ENCODE data around the gene FUT8.

The FUT8 gene

DNA sequence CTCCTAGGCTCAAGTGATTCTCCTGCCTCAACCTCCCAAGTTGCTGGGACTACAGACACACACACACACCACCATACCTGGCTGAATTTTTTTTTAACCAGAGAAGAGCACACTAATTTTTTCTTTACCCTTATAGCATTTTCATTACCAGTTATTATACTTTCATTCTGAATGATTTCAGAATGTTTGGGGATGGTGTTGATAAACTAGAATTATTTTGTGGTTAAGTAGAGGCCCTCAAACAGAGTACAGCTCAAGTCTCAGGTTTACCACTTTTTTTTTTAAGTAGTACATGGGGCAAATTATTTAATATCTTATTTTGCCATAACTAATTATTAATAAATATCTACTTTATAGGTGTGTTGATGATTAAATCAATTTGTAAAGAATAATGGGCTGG, 86.6 kb downstream of the FUT8 start (continued):
- no peak for TF ChIP-seq ZNF8 (CRISPR knock-in tag; IDR thresholded peaks at IDR 0.05)

DNA sequence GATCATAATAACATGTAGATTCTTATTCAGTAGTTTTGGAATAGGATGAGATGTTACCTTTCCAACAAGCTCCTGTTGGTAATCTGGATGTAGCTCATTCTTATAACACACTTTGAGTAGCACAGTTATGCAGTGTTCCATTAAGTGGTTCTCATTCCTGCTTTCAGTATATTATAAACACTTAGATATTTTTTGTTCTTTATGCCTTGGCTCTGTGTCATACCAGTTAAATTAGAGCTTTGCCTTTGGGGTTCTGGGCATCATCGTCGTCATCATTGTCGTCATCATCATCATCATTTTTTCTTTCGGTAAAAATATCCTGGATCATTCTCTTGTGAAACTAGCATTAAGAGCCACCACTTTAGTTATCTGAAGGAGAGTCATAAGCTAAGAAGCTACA, 87.5 kb downstream of the FUT8 start:
- ATAC-seq, result no peak

DNA sequence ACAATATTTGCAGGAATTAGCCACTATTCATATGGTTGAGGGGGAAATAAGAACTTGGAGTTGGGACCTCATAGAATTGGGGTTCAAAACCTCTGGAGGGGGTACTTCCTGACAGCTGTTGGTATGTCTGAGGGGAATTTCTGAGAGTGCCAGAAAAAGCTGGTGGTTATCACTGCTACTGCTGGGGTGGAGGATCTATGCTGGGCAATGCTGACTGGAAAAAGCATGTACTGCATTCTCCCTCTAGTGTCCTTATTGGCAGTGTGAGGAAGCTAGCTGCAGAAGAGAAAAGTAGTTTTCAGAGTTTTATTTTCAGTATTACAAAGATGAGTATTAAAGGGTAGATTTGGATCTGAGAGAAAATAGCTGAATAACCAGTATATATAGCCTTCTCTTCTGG, 88.8 kb downstream of the FUT8 start:
- ATAC-seq, result peak; percentile 44; the same call in 1 of the 3 replicates
- TF ChIP-seq, protein P1, sequence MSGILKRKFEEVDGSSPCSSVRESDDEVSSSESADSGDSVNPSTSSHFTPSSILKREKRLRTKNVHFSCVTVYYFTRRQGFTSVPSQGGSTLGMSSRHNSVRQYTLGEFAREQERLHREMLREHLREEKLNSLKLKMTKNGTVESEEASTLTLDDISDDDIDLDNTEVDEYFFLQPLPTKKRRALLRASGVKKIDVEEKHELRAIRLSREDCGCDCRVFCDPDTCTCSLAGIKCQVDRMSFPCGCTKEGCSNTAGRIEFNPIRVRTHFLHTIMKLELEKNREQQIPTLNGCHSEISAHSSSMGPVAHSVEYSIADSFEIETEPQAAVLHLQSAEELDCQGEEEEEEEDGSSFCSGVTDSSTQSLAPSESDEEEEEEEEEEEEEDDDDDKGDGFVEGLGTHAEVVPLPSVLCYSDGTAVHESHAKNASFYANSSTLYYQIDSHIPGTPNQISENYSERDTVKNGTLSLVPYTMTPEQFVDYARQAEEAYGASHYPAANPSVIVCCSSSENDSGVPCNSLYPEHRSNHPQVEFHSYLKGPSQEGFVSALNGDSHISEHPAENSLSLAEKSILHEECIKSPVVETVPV (CRISPR knock-in tag; IDR thresholded peaks at IDR 0.05), result no peak
- TF ChIP-seq TOX (CRISPR knock-in tag; IDR thresholded peaks at IDR 0.05; ENCODE audit: borderline replicate concordance) (no peak), ZNF565 (CRISPR knock-in tag; conservative IDR thresholded peaks at IDR 0.05; ENCODE audit: low read depth) (no peak)
- TF ChIP-seq, protein P2, sequence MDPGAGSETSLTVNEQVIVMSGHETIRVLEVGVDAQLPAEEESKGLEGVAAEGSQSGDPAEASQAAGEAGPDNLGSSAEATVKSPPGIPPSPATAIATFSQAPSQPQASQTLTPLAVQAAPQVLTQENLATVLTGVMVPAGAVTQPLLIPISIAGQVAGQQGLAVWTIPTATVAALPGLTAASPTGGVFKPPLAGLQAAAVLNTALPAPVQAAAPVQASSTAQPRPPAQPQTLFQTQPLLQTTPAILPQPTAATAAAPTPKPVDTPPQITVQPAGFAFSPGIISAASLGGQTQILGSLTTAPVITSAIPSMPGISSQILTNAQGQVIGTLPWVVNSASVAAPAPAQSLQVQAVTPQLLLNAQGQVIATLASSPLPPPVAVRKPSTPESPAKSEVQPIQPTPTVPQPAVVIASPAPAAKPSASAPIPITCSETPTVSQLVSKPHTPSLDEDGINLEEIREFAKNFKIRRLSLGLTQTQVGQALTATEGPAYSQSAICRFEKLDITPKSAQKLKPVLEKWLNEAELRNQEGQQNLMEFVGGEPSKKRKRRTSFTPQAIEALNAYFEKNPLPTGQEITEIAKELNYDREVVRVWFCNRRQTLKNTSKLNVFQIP (CRISPR knock-in tag; IDR thresholded peaks at IDR 0.05; ENCODE audit: borderline replicate concordance, low read depth), result no peak

More for the DNA sequence above, 87.5 kb downstream of the FUT8 start:
- TF ChIP-seq, protein P3, sequence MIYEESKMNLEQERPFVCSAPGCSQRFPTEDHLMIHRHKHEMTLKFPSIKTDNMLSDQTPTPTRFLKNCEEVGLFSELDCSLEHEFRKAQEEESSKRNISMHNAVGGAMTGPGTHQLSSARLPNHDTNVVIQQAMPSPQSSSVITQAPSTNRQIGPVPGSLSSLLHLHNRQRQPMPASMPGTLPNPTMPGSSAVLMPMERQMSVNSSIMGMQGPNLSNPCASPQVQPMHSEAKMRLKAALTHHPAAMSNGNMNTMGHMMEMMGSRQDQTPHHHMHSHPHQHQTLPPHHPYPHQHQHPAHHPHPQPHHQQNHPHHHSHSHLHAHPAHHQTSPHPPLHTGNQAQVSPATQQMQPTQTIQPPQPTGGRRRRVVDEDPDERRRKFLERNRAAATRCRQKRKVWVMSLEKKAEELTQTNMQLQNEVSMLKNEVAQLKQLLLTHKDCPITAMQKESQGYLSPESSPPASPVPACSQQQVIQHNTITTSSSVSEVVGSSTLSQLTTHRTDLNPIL (CRISPR knock-in tag; IDR thresholded peaks at IDR 0.05; ENCODE audit: low read depth), result no peak
- no peak for TF ChIP-seq ZFP3 (CRISPR knock-in tag; IDR thresholded peaks at IDR 0.05)
- TF ChIP-seq ARNTL (CRISPR knock-in tag; IDR thresholded peaks at IDR 0.05; ENCODE audit: borderline replicate concordance, low read depth), result no peak
- no peak for TF ChIP-seq SNAI2 (CRISPR knock-in tag; IDR thresholded peaks at IDR 0.05)
- no peak for TF ChIP-seq ZNF8 (CRISPR knock-in tag; IDR thresholded peaks at IDR 0.05)

DNA sequence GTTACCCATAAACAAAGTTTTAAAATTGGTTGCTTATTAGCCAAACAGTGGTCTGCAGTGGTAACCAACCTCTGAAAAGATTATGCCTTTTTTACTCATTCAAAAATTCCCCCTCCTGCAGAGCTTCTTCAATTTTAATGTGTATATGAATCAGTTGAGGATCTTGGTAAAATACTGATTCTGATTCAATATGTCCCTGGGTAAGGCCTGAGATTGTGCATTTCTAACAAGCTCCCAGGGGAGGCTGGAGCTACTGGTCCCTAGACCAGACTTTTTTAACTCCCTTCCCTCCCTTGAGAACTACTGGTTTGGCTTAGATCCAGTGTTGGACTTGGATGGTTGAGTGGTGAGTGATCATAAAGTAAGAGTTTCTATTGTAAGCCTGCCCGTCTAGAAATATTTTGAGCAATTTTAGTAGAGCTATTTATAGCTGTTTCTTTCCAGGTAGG, 90.2 kb downstream of the FUT8 start:
- ATAC-seq, result no peak; the same call in 2 of the 3 replicates
- TF ChIP-seq, protein P4, sequence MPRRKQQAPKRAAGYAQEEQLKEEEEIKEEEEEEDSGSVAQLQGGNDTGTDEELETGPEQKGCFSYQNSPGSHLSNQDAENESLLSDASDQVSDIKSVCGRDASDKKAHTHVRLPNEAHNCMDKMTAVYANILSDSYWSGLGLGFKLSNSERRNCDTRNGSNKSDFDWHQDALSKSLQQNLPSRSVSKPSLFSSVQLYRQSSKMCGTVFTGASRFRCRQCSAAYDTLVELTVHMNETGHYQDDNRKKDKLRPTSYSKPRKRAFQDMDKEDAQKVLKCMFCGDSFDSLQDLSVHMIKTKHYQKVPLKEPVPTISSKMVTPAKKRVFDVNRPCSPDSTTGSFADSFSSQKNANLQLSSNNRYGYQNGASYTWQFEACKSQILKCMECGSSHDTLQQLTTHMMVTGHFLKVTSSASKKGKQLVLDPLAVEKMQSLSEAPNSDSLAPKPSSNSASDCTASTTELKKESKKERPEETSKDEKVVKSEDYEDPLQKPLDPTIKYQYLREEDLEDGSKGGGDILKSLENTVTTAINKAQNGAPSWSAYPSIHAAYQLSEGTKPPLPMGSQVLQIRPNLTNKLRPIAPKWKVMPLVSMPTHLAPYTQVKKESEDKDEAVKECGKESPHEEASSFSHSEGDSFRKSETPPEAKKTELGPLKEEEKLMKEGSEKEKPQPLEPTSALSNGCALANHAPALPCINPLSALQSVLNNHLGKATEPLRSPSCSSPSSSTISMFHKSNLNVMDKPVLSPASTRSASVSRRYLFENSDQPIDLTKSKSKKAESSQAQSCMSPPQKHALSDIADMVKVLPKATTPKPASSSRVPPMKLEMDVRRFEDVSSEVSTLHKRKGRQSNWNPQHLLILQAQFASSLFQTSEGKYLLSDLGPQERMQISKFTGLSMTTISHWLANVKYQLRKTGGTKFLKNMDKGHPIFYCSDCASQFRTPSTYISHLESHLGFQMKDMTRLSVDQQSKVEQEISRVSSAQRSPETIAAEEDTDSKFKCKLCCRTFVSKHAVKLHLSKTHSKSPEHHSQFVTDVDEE (CRISPR knock-in tag; IDR thresholded peaks at IDR 0.05), result no peak
- TF ChIP-seq GLIS3 (CRISPR knock-in tag; IDR thresholded peaks at IDR 0.05) (no peak), ZNF8 (CRISPR knock-in tag; IDR thresholded peaks at IDR 0.05) (no peak), ISL1 (CRISPR knock-in tag; IDR thresholded peaks at IDR 0.05) (no peak), TOX (CRISPR knock-in tag; IDR thresholded peaks at IDR 0.05; ENCODE audit: borderline replicate concordance) (no peak), ARNTL (CRISPR knock-in tag; IDR thresholded peaks at IDR 0.05; ENCODE audit: borderline replicate concordance, low read depth) (no peak), SNAI2 (CRISPR knock-in tag; IDR thresholded peaks at IDR 0.05) (no peak), ESRRG (CRISPR knock-in tag; IDR thresholded peaks at IDR 0.05) (no peak), ZFP30 (CRISPR knock-in tag; IDR thresholded peaks at IDR 0.05) (no peak), PPARA (CRISPR knock-in tag; IDR thresholded peaks at IDR 0.05; ENCODE audit: borderline replicate concordance) (no peak), ZFP3 (CRISPR knock-in tag; IDR thresholded peaks at IDR 0.05) (no peak), ZNF565 (CRISPR knock-in tag; conservative IDR thresholded peaks at IDR 0.05; ENCODE audit: low read depth) (no peak), ZC3H10 (CRISPR knock-in tag; IDR thresholded peaks at IDR 0.05) (no peak), OSR1 (CRISPR knock-in tag; IDR thresholded peaks at IDR 0.05) (no peak), RARB (CRISPR knock-in tag; IDR thresholded peaks at IDR 0.05) (no peak)
- TF ChIP-seq, protein P1 (CRISPR knock-in tag; IDR thresholded peaks at IDR 0.05), result no peak
- TF ChIP-seq, protein P3 (CRISPR knock-in tag; IDR thresholded peaks at IDR 0.05; ENCODE audit: low read depth), result no peak
- TF ChIP-seq, protein P2 (CRISPR knock-in tag; IDR thresholded peaks at IDR 0.05; ENCODE audit: borderline replicate concordance, low read depth), result no peak
